Mammary epithelial cell (primary cell): ENCODE measurements around the gene FBXO10.
"Not testable (repeated sequence)": the region's sequence is repeated elsewhere in the genome, so short reads cannot be mapped to it uniquely, and the experiment has no call there.

Experiments
- CTCF ChIP-seq, 2 donors: IDR thresholded peaks in 1 of 2; conservative IDR thresholded peaks in 1 of 2; 2 replicates each; pipeline ENCODE4 v1.5.1; 2011 to 2012; ENCODE audit warnings: inconsistent platforms in 2 of 2, low read length in 2 of 2, mild to moderate bottlenecking in 2 of 2, control low read depth in 1 of 2, low read depth in 1 of 2; ENCODE audit not compliant: insufficient read depth in 1 of 2; ENCODE audit errors: extremely low read depth in 1 of 2
- EZH2 ChIP-seq: IDR thresholded peaks from 2 replicates; pipeline ENCODE4 v1.6.1; 2012; ENCODE audit warnings: low read length, inconsistent platforms, borderline replicate concordance

GRCh38 chr9:37473982-37474381 lies 102.2 kb downstream of the FBXO10 start:
- not testable (repeated sequence) for TF ChIP-seq CTCF (conservative IDR thresholded peaks at IDR 0.05 in 1 of 2, IDR thresholded peaks at IDR 0.05 in 1 of 2; ENCODE audit: extremely low read depth in 1 of 2, insufficient read depth in 1 of 2, low read depth in 1 of 2, low read length in 2 of 2); EZH2
